Lower leg skin (tissue), 3 donors: Measurements from ENCODE around the gene POU2F3.

Source experiments
- CTCF ChIP-seq, 3 donors: fragments of 450-650 bp; IDR thresholded peaks; one replicate each; pipeline ENCODE4 v1.5.1; 2016; ENCODE audit warnings: antibody characterized with exemption in 3 of 3, mild to moderate bottlenecking in 3 of 3, moderate library complexity in 2 of 3
- POLR2A ChIP-seq, 2 donors: fragments of 450-650 bp; IDR thresholded peaks; one replicate each; pipeline ENCODE4 v1.6.1; 2016 to 2017; ENCODE audit warnings: antibody characterized with exemption in 2 of 2, mild to moderate bottlenecking in 1 of 2, moderate library complexity in 1 of 2

- TF ChIP-seq CTCF (IDR thresholded peaks at IDR 0.05) = no peak
- no peak for TF ChIP-seq POLR2A (IDR thresholded peaks at IDR 0.05)
Measured at GRCh38 chr11:120197251-120197891, 42.6 kb upstream of the POU2F3 start.
